Measurements from ENCODE around the gene SAMHD1.

DNA sequence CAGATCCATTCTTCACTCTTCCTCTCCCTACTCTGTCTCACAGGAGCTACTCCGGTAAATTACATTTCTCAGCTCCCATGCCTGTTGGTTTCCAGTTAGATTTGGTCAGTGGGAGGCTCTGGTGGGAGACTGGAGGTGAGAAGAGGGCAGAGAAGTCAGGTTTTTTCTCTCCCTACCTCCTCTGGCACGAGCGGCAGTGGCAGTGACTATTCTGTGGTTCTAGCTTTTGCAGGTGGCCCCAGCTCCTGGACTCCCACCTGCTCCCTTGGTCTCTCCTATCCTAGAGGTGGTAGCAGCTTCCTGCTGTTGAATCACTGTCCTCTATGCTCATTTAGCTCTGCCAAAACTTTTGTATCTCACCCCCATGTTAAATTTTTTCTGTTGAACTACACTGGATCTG lies 57.7 kb downstream of the SAMHD1 start:
- TF ChIP-seq, protein P1, sequence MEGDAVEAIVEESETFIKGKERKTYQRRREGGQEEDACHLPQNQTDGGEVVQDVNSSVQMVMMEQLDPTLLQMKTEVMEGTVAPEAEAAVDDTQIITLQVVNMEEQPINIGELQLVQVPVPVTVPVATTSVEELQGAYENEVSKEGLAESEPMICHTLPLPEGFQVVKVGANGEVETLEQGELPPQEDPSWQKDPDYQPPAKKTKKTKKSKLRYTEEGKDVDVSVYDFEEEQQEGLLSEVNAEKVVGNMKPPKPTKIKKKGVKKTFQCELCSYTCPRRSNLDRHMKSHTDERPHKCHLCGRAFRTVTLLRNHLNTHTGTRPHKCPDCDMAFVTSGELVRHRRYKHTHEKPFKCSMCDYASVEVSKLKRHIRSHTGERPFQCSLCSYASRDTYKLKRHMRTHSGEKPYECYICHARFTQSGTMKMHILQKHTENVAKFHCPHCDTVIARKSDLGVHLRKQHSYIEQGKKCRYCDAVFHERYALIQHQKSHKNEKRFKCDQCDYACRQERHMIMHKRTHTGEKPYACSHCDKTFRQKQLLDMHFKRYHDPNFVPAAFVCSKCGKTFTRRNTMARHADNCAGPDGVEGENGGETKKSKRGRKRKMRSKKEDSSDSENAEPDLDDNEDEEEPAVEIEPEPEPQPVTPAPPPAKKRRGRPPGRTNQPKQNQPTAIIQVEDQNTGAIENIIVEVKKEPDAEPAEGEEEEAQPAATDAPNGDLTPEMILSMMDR (IDR thresholded peaks at IDR 0.05), result no peak
- TF ChIP-seq POLR2A (IDR thresholded peaks at IDR 0.05) (no peak), EP300 (IDR thresholded peaks at IDR 0.05) (no peak)
